ENCODE data around the gene CNMD.

- TF ChIP-seq, protein P1, sequence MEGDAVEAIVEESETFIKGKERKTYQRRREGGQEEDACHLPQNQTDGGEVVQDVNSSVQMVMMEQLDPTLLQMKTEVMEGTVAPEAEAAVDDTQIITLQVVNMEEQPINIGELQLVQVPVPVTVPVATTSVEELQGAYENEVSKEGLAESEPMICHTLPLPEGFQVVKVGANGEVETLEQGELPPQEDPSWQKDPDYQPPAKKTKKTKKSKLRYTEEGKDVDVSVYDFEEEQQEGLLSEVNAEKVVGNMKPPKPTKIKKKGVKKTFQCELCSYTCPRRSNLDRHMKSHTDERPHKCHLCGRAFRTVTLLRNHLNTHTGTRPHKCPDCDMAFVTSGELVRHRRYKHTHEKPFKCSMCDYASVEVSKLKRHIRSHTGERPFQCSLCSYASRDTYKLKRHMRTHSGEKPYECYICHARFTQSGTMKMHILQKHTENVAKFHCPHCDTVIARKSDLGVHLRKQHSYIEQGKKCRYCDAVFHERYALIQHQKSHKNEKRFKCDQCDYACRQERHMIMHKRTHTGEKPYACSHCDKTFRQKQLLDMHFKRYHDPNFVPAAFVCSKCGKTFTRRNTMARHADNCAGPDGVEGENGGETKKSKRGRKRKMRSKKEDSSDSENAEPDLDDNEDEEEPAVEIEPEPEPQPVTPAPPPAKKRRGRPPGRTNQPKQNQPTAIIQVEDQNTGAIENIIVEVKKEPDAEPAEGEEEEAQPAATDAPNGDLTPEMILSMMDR (IDR thresholded peaks at IDR 0.05): no peak
- TF ChIP-seq POLR2A (IDR thresholded peaks at IDR 0.05): no peak
These were observed 11.6 kb upstream of the CNMD start for GRCh38 chr13:52751196-52751595.
